K562 (cell line): ENCODE data around the gene TASP1. TPM values are rescaled to one million over a fixed set of nuclear protein-coding genes. Genes with fewer than 3 reads are reported as not detected.

ENCODE experiments used
- ATAC-seq: fragments of 200-7000 bp; cut with Tn5 transposase; 3 replicates; pipeline ENCODE4 v1.9.1; 2020; ENCODE audit warnings: moderate library complexity
- BruUV-seq: library from RNA; stranded (reverse); fragments of 400-500 nt; replicated peaks from 2 replicates; lab custom pipeline; 2021; lab: Mats Ljungman, UMichigan
- CTCF ChIA-PET: fragments of 300-600 bp; formaldehyde crosslinking; extraction: SDS; loops from one replicate; lab custom pipeline; 2021; ENCODE audit warnings: low intra/inter-chr PET ratio; lab: Yijun Ruan, JAX
- POLR2A ChIA-PET: fragments of 300-600, 350-650 bp; sonication (Branson Sonifier 250); formaldehyde crosslinking; extraction: SDS; loops from one replicate; lab custom pipeline; 2021; ENCODE audit warnings: antibody characterized with exemption, inconsistent platforms; lab: Yijun Ruan, JAX
- DNase-seq, 4 experiments: peaks; one replicate each; pipeline versions ENCODE4 v3.0.0 to v3.0.0-alpha.2; 2011 to 2018; ENCODE audit warnings: low spot score in 3 of 4, mixed read lengths in 3 of 4; ENCODE audit errors: extremely low read depth in 1 of 4
- FAIRE-seq: peaks from 2 replicates; lab custom pipeline; 2011; peaks lifted over from hg19 to GRCh38; lab: Jason Lieb, UNC
- H2AFZ ChIP-seq: 2 replicates; pipeline ENCODE4 v1.6.0; 2011; ENCODE audit warnings: low read depth, low read length, control low read depth, inconsistent platforms
- H3K27ac ChIP-seq: fragments of 200-600 bp; 3 replicates; pipeline ENCODE4 v1.8.0; 2011; ENCODE audit warnings: low read depth, mild to moderate bottlenecking, control low read depth, inconsistent platforms, low read length, moderate library complexity, mixed read lengths; ENCODE audit errors: extremely low read depth
- H3K27me3 ChIP-seq, 2 experiments: fragments of 300-600 bp in 1 of 2; 2 replicates in 1 of 2; 3 replicates in 1 of 2; pipeline versions ENCODE4 v1.6.0 to v1.8.0; 2011; ENCODE audit warnings: inconsistent platforms in 2 of 2, low read length in 2 of 2, mild to moderate bottlenecking in 1 of 2, mixed read lengths in 1 of 2, moderate library complexity in 1 of 2; ENCODE audit not compliant: control insufficient read depth in 2 of 2, insufficient read depth in 2 of 2
- H3K36me3 ChIP-seq: fragments of 300-600 bp; 3 replicates; pipeline ENCODE4 v1.8.0; 2011; ENCODE audit warnings: mild to moderate bottlenecking, low read length, inconsistent platforms; ENCODE audit not compliant: control insufficient read depth, insufficient read depth
- H3K4me1 ChIP-seq, 2 experiments: fragments of 200-600 bp in 1 of 2; replicated peaks in 1 of 2; 2 replicates in 1 of 2; 3 replicates in 1 of 2; pipeline versions ENCODE4 v1.5.1 to v1.8.0; 2011; ENCODE audit warnings: inconsistent platforms in 2 of 2, low read length in 2 of 2, mild to moderate bottlenecking in 1 of 2, mixed read lengths in 1 of 2, moderate library complexity in 1 of 2; ENCODE audit not compliant: control insufficient read depth in 2 of 2, insufficient read depth in 2 of 2
- H3K4me2 ChIP-seq: 2 replicates; pipeline ENCODE4 v1.6.1; 2011; ENCODE audit warnings: low read length, control low read depth, inconsistent platforms, mixed read lengths; ENCODE audit not compliant: insufficient read depth
- H3K4me3 ChIP-seq: fragments of 200-600 bp; sonication (generic), shearing (Covaris generic); 2 replicates; pipeline ENCODE4 v1.5.1; 2016; ENCODE audit warnings: control low read depth, inconsistent platforms
- H3K79me2 ChIP-seq: fragments of 200-600 bp; 3 replicates; pipeline ENCODE4 v1.8.0; 2011; ENCODE audit warnings: low read length, inconsistent platforms; ENCODE audit not compliant: control insufficient read depth, insufficient read depth
- H3K9ac ChIP-seq, 2 experiments: 2 replicates each; pipeline versions ENCODE4 v1.6.0 to v1.6.1; 2011; ENCODE audit warnings: low read depth in 2 of 2, low read length in 2 of 2, control low read depth in 1 of 2, inconsistent platforms in 1 of 2, mild to moderate bottlenecking in 1 of 2, mixed read lengths in 1 of 2; ENCODE audit not compliant: insufficient read depth in 1 of 2
- H3K9me1 ChIP-seq: one replicate; pipeline ENCODE4 v1.6.0; 2011; ENCODE audit warnings: inconsistent platforms, mild to moderate bottlenecking, low read length, moderate library complexity; ENCODE audit not compliant: control insufficient read depth, insufficient read depth
- H3K9me3 ChIP-seq: replicated peaks from 2 replicates; pipeline ENCODE4 v1.5.1; 2011; ENCODE audit warnings: low read depth, low read length, inconsistent platforms; ENCODE audit not compliant: control insufficient read depth, insufficient read depth
- H4K20me1 ChIP-seq: replicated peaks from 2 replicates; pipeline ENCODE4 v1.6.1; 2011; ENCODE audit warnings: low read length, inconsistent platforms, mixed read lengths; ENCODE audit not compliant: control insufficient read depth, insufficient read depth
- FOXA3 ChIP-seq, 2 experiments: fragments of 450-650 bp in 1 of 2; sonication (generic) in 1 of 2; formaldehyde crosslinking; IDR thresholded peaks in 1 of 2; conservative IDR thresholded peaks in 1 of 2; 2 replicates each; pipeline versions ENCODE4 v1.4.0 to v1.8.0; 2020 to 2022; ENCODE audit warnings: mild to moderate bottlenecking in 2 of 2, missing genetic modification reagents in 1 of 2
- FOXK2 ChIP-seq, 2 experiments: fragments of 450-650 bp; IDR thresholded peaks in 1 of 2; conservative IDR thresholded peaks in 1 of 2; 2 replicates each; pipeline ENCODE4 v1.6.1; 2016; ENCODE audit warnings: low read depth in 2 of 2, mild to moderate bottlenecking in 1 of 2
- FUS ChIP-seq: fragments of 200-400 bp; formaldehyde crosslinking; optimal IDR thresholded peaks from 2 replicates; pipeline ENCODE3; 2017; ENCODE audit warnings: low read depth, low read length
- KDM4B ChIP-seq, 2 experiments: fragments of 450-650 bp in 1 of 2; sonication (generic) in 1 of 2; IDR thresholded peaks; 2 replicates each; pipeline ENCODE4 v1.6.1; 2016 to 2017; ENCODE audit warnings: borderline replicate concordance in 2 of 2, antibody characterized with exemption in 1 of 2, low read depth in 1 of 2, mild to moderate bottlenecking in 1 of 2
- KHSRP ChIP-seq: fragments of 450-650 bp; IDR thresholded peaks from 2 replicates; pipeline ENCODE4 v1.6.1; 2017
- PHF8 ChIP-seq: fragments of 200-600 bp; sonication (generic); IDR thresholded peaks from 2 replicates; pipeline ENCODE4 v1.6.1; 2012; ENCODE audit warnings: mixed run types, mild to moderate bottlenecking, inconsistent platforms, low read length, moderate library complexity, borderline replicate concordance
- RBBP5 ChIP-seq: fragments of 200-600 bp; sonication (generic); IDR thresholded peaks from 2 replicates; pipeline ENCODE4 v1.6.1; 2012; ENCODE audit warnings: borderline replicate concordance, mild to moderate bottlenecking, low read length, control low read depth, inconsistent platforms; ENCODE audit not compliant: insufficient read depth, poor library complexity, severe bottlenecking
- SIRT6 ChIP-seq: IDR thresholded peaks from one replicate; pipeline ENCODE4 v1.6.1; 2012; ENCODE audit warnings: low read depth, mild to moderate bottlenecking, control low read depth, inconsistent platforms, low read length, moderate library complexity
- SMAD3 ChIP-seq: fragments of 450-650 bp; formaldehyde crosslinking; conservative IDR thresholded peaks from 2 replicates; pipeline ENCODE4 v1.4.0; 2020; ENCODE audit warnings: mild to moderate bottlenecking
- SMARCE1 ChIP-seq: fragments of 450-650 bp; IDR thresholded peaks from 2 replicates; pipeline ENCODE4 v1.7.1; 2016; ENCODE audit warnings: mild to moderate bottlenecking
- SREBF1 ChIP-seq: fragments of 150-350 bp; IDR thresholded peaks from 2 replicates; pipeline ENCODE4 v1.6.1; 2014; ENCODE audit warnings: antibody characterized with exemption, low read depth, low read length, borderline replicate concordance
- TRIM25 ChIP-seq: fragments of 450-650 bp; IDR thresholded peaks from 2 replicates; pipeline ENCODE4 v1.7.0; 2016; ENCODE audit warnings: borderline replicate concordance
- ZFP91 ChIP-seq: sonication (generic); formaldehyde crosslinking; IDR thresholded peaks from 2 replicates; pipeline ENCODE4 v1.8.0; 2022; ENCODE audit warnings: mild to moderate bottlenecking, missing genetic modification reagents
- ZFX ChIP-seq: sonication (generic); formaldehyde crosslinking; IDR thresholded peaks from 2 replicates; pipeline ENCODE4 v1.8.0; 2022; ENCODE audit warnings: mild to moderate bottlenecking, missing genetic modification reagents, moderate library complexity
- ZNF12 ChIP-seq: sonication (generic); formaldehyde crosslinking; IDR thresholded peaks from 2 replicates; pipeline ENCODE4 v1.4.0; 2020; ENCODE audit warnings: mild to moderate bottlenecking, missing genetic modification reagents
- ZNF224 ChIP-seq: sonication (generic); formaldehyde crosslinking; IDR thresholded peaks from 2 replicates; pipeline ENCODE4 v1.8.0; 2022; ENCODE audit warnings: mild to moderate bottlenecking, missing genetic modification reagents
- ZNF583 ChIP-seq: fragments of 250-450 bp; sonication (Bioruptor Pico); IDR thresholded peaks from 2 replicates; pipeline ENCODE4 v1.4.0; 2020
- ZSCAN32 ChIP-seq: fragments of 450-650 bp; formaldehyde crosslinking; IDR thresholded peaks from 2 replicates; pipeline ENCODE4 v1.4.0; 2020; ENCODE audit warnings: mild to moderate bottlenecking, moderate library complexity
- WGBS: fragments of 100-300 bp; shearing (Covaris generic); methylation state at CpG from one replicate; pipeline ENCODE4 v1.1.6; 2016; ENCODE audit warnings: low coverage, mixed read lengths; ENCODE audit not compliant: insufficient coverage; ENCODE audit errors: missing lambda C conversion rate; 5-methylcytosine and 5-hydroxymethylcytosine counted together
- in situ Hi-C: fragments of 300-500 bp; cut with MboI; formaldehyde crosslinking; loops from 4 replicates; pipeline ENCODE4 v1.15.0; 2018; ENCODE audit warnings: inconsistent platforms, mixed read lengths
- intact Hi-C: fragments of 100-400 bp; cut with micrococcal nuclease; formaldehyde crosslinking; loops from 2 replicates; pipeline ENCODE4 v1.14.2; 2022
- polyA plus RNA-seq, 8 experiments: library from polyadenylated mRNA; depleted of rRNA in 4 of 8; stranded (reverse) in 5 of 8; unstranded in 3 of 8; fragments of >200 nt; fragmentation: Nextera tagmentation in 2 of 8; fragmentation: Illumina TruSeq in 1 of 8; extraction: Ambion mirVana in 2 of 8; extraction: Trizol in 1 of 8; gene quantifications; 2 replicates each; pipeline versions ENCODE4 v1.2.1 to v1.2.3, GENCODE V29; 2011 to 2014; ENCODE audit warnings: inconsistent platforms in 1 of 8, missing spikeins in 1 of 8
- total RNA-seq, 7 experiments: library from RNA; depleted of rRNA in 6 of 7; stranded (reverse); fragments of >200 nt in 6 of 7; fragmentation: Illumina TruSeq in 2 of 7; extraction: Trizol in 2 of 7; gene quantifications; 2 replicates each; pipeline versions ENCODE4 v1.2.1 to v1.2.3, GENCODE V29; 2011 to 2021; ENCODE audit warnings: low replicate concordance in 1 of 7
- TF ChIP-seq, protein P1 (sequence below), 2 experiments: fragments of 450-650 bp in 1 of 2; sonication (generic) in 1 of 2; formaldehyde crosslinking in 1 of 2; IDR thresholded peaks in 1 of 2; conservative IDR thresholded peaks in 1 of 2; 2 replicates each; pipeline versions ENCODE4 v1.6.1 to v1.8.1; 2016 to 2023; ENCODE audit warnings: mild to moderate bottlenecking in 2 of 2, moderate library complexity in 2 of 2, inconsistent platforms in 1 of 2, missing genetic modification reagents in 1 of 2

The TASP1 gene
- total and polyA plus RNA-seq, 9 of the 15 experiments (the other 6 are each of a cell fraction or from before 2014, with no cell fraction given), result 3.7 to 10.6 (median 6.4) TPM

- CTCF ChIA-PET, result no interaction called here
- POLR2A ChIA-PET, result no interaction called here
- no TSS peak for BruUV-seq
- no peak overlapping the region for H2AFZ ChIP-seq
- TF ChIP-seq ZFX (CRISPR knock-in tag), result no peak
- TF ChIP-seq, protein P1, sequence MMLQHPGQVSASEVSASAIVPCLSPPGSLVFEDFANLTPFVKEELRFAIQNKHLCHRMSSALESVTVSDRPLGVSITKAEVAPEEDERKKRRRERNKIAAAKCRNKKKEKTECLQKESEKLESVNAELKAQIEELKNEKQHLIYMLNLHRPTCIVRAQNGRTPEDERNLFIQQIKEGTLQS (IDR thresholded peaks at IDR 0.05), result no peak
- TF ChIP-seq, protein P1 (CRISPR knock-in tag; conservative IDR thresholded peaks at IDR 0.05), result no peak
- no peak for TF ChIP-seq ZSCAN32
- TF ChIP-seq SMAD3, result no peak
- TF ChIP-seq KHSRP, result no peak
- TF ChIP-seq SREBF1, result no peak
- no peak for TF ChIP-seq PHF8
- TF ChIP-seq TRIM25, result no peak
- no peak for TF ChIP-seq ZNF583 (CRISPR knock-in tag)
- TF ChIP-seq SIRT6, result no peak
- no peak for TF ChIP-seq KDM4B (IDR thresholded peaks at IDR 0.05; ENCODE audit: borderline replicate concordance in 2 of 2, low read depth in 1 of 2)
- TF ChIP-seq ZNF224 (CRISPR knock-in tag), result no peak
- TF ChIP-seq FOXA3 (CRISPR knock-in tag; conservative IDR thresholded peaks at IDR 0.05 in 1 of 2, IDR thresholded peaks at IDR 0.05 in 1 of 2), result no peak
- TF ChIP-seq RBBP5, result no peak
- no peak for TF ChIP-seq FOXK2 (conservative IDR thresholded peaks at IDR 0.05 in 1 of 2, IDR thresholded peaks at IDR 0.05 in 1 of 2; ENCODE audit: low read depth in 2 of 2)
- TF ChIP-seq ZNF12 (CRISPR knock-in tag), result no peak
- no peak for TF ChIP-seq FUS
- TF ChIP-seq ZFP91, result no peak
- no peak for TF ChIP-seq SMARCE1
- no peak overlapping the region for H3K4me3 ChIP-seq
- H3K27ac ChIP-seq, result no peak overlapping the region
- intact Hi-C loops, result no loop called here
- no peaks in the 10 kb centered on the region for H3K9me1 ChIP-seq
- FAIRE-seq (no peak), ATAC-seq (no peak), DNase-seq (no peak)
- no peaks in the 10 kb centered on the region for H4K20me1 ChIP-seq
- H3K79me2 ChIP-seq, result no peaks in the 10 kb centered on the region
- H3K4me1 ChIP-seq, result no peaks in the 10 kb centered on the region
- in situ Hi-C loops, result no loop called here
- H3K9me3 ChIP-seq, result no peaks in the 10 kb centered on the region
- H3K9ac ChIP-seq, result no peak overlapping the region
- no peaks in the 10 kb centered on the region for H3K27me3 ChIP-seq
- 88% methylated on average over 2 of the region's 2 CpGs for WGBS
- H3K36me3 ChIP-seq, result no peaks in the 10 kb centered on the region
- H3K4me2 ChIP-seq, result no peak overlapping the region
These were observed 64.7 kb downstream of the TASP1 start for GRCh38 chr20:13574071-13574470.
